Aorta (tissue), 5 donors: ENCODE measurements around the gene TMEM253. TPM values are rescaled to one million over a fixed set of nuclear protein-coding genes. Genes with fewer than 3 reads are reported as not detected.

Experiments used
- ATAC-seq: fragments of 200-7000 bp; cut with Tn5 transposase; one replicate; pipeline ENCODE4 v1.9.1; 2022; ENCODE audit warnings: moderate library complexity; ENCODE audit not compliant: low FRiP score
- DNase-seq, 2 donors: peaks; one replicate each; pipeline ENCODE4 v3.0.0-alpha.2; 2020
- H3K27ac ChIP-seq, 2 donors: one replicate each; pipeline ENCODE4 v1.5.1; 2013; ENCODE audit warnings: low read length in 2 of 2, mild to moderate bottlenecking in 2 of 2, moderate library complexity in 2 of 2, control low read depth in 1 of 2, inconsistent platforms in 1 of 2, low read depth in 1 of 2
- H3K27me3 ChIP-seq, 2 donors: one replicate each; pipeline ENCODE4 v1.6.1; 2013; ENCODE audit warnings: control low read depth in 1 of 2, low read length in 1 of 2, mild to moderate bottlenecking in 1 of 2, moderate library complexity in 1 of 2; ENCODE audit not compliant: insufficient read depth in 2 of 2, control insufficient read depth in 1 of 2
- H3K36me3 ChIP-seq, 2 donors: one replicate each; pipeline ENCODE4 v1.6.1; 2013; ENCODE audit warnings: control low read depth in 1 of 2, low read length in 1 of 2, mild to moderate bottlenecking in 1 of 2; ENCODE audit not compliant: insufficient read depth in 2 of 2, control insufficient read depth in 1 of 2
- H3K4me1 ChIP-seq, 2 donors: one replicate each; pipeline ENCODE4 v1.6.1; 2013; ENCODE audit warnings: low read length in 2 of 2, control low read depth in 1 of 2, mild to moderate bottlenecking in 1 of 2, moderate library complexity in 1 of 2; ENCODE audit not compliant: insufficient read depth in 2 of 2, control insufficient read depth in 1 of 2
- H3K4me3 ChIP-seq, 2 donors: one replicate each; pipeline ENCODE4 v1.5.1; 2013; ENCODE audit warnings: low read length in 2 of 2, control low read depth in 1 of 2, mild to moderate bottlenecking in 1 of 2
- H3K9me3 ChIP-seq: one replicate; pipeline ENCODE4 v1.6.1; 2013; ENCODE audit warnings: mild to moderate bottlenecking, low read length; ENCODE audit not compliant: control insufficient read depth
- WGBS, 2 donors: extraction: QIAGEN DNeasy Blood & Tissue Kit; methylation state at CpG; one replicate each; pipeline ENCODE4 v1.1.7; 2013; 5-methylcytosine and 5-hydroxymethylcytosine counted together
- intact Hi-C, 2 donors: fragments of 100-400 bp; cut with DNase I; formaldehyde crosslinking; loops; one replicate each; pipeline versions ENCODE4 v1.14.2 to v1.15.0; 2022
- polyA plus RNA-seq, 2 donors: library from polyadenylated mRNA; stranded (reverse); fragments of 200-250 nt; gene quantifications; one replicate each; pipeline ENCODE4 v1.2.3, GENCODE V29; 2013
- total RNA-seq, 2 donors: library from RNA; stranded (reverse); fragmentation: NEBNext Ultra II Directional; extraction: Animal tissue kit (Norgen Biotek cat#: 25700); gene quantifications; one replicate each; pipeline ENCODE4 v1.2.1, GENCODE V29; 2021
- donor health status: healthy with polysubstance abuse.
- donor health status: Bipolar disorder and iron deficiency.
- donor health status: DM: no; HTN: no; CAD: no.
- donor health status: DM: no; HTN: no; CAD: no.
- donor health status: DM: yes; HTN: yes; CAD: no.

The TMEM253 gene
- total and polyA plus RNA-seq, 4 donors, result 0.64 to 6.4 TPM; not detected in 2

DNA sequence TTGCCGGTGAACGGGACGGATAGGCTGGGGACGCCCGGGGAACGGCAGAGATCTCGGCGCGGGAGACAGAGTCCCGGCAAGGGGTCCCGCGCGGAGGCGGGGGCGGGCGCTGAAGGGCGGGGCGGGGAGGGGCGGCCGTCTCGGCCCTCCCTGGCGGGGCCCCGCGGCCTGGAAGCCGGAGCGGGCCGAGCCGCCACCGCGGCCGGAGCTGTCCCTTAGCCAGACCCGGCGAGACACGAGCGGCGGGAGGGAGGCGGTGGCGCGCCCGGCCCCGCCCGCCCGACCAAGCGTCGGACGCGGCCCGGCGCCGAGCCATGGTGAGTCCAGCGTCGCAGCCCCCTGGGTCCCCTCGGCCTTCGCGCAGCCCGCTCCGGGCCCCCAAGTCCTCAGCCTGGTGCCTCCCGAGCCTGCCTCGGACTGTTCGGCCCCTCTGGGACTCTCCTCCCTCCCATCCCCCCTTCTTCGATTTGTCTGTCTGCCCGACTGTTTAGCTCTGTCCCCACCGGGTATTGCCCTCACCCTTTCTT, 30.7 kb upstream of the TMEM253 start, which contains the start of gene ARHGEF40:
Gene ARHGEF40 (plus strand): TSS at position 222 of the 527 bp plus-strand sequence. CDS start 93 bp downstream, at position 315.
- peak; percentile 75 to 91 for DNase-seq
- intact Hi-C loops, result loop anchor here in 1 of 2 donors (1.0 to 10.0 kb wide), 2 partner anchors 34 to 315 kb away; partner anchors contain the start of gene SUPT16H
- 0% methylated on average over 4 to 63 of the region's 63 CpGs for WGBS, 2 donors
- peak; percentile 81 for ATAC-seq
- Histone ChIP-seq H3K27ac (peak within 1 kb of the TSS in 1 of 2 donors; percentile 49), H3K27me3 (no peaks in the 10 kb centered on the region), H3K4me3 (peak within 1 kb of the TSS; percentile 51 to 63), H3K9me3 (no peaks in the 10 kb centered on the region), H3K36me3 (no peaks in the 10 kb centered on the region), H3K4me1 (no peaks in the 10 kb centered on the region)

DNA sequence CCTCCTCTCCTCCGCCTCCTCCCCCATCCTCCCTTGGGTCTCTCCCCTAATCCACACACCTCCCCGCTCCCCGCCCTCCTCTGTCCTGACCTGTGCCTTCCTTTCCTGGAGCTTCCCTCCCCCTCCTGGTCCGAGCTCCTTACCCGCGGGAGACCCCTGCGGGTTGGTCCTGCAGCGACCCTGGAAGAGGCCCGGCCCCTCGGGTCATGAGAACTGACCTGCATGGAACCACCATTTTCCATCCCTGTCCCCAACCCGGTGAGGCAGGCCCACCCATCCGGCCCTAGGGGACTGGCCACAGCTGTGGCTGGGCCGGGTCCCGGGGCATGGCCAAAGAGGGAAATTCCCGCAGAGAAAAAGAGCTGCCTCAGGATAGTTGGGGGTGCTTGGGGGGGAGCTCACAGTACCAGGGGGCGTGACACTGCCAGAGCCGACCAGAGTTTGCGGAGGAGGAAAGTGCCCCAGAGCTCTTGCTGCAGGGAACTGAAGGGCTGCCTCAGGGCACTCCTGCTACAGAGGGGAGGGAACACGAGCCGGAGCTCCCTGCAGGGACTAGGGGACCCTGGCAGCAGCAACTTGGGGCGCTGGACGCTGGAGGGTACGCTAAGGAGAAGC, 30.1 kb upstream of the TMEM253 start:
- 1 to 2% methylated on average over 22 to 23 of the region's 23 CpGs for WGBS, 2 donors
- H3K36me3 ChIP-seq, result peaks cover 0 to 2% of the 10 kb centered on the region in 2 donors
- ATAC-seq, result peak; percentile 55
- no peaks in the 10 kb centered on the region for H3K27me3 ChIP-seq
- peak overlapping the region; percentile 51 to 63 for H3K4me3 ChIP-seq
- peak; percentile 66 to 82 for DNase-seq
- no peaks in the 10 kb centered on the region for H3K9me3 ChIP-seq
- H3K27ac ChIP-seq, result peak overlapping the region in 1 of 2 donors; percentile 49
- intact Hi-C loops, result loop anchor here in 1 of 2 donors (1.0 to 10.0 kb wide), 2 partner anchors 34 to 314 kb away; partner anchors contain the start of gene SUPT16H
- no peaks in the 10 kb centered on the region for H3K4me1 ChIP-seq

DNA sequence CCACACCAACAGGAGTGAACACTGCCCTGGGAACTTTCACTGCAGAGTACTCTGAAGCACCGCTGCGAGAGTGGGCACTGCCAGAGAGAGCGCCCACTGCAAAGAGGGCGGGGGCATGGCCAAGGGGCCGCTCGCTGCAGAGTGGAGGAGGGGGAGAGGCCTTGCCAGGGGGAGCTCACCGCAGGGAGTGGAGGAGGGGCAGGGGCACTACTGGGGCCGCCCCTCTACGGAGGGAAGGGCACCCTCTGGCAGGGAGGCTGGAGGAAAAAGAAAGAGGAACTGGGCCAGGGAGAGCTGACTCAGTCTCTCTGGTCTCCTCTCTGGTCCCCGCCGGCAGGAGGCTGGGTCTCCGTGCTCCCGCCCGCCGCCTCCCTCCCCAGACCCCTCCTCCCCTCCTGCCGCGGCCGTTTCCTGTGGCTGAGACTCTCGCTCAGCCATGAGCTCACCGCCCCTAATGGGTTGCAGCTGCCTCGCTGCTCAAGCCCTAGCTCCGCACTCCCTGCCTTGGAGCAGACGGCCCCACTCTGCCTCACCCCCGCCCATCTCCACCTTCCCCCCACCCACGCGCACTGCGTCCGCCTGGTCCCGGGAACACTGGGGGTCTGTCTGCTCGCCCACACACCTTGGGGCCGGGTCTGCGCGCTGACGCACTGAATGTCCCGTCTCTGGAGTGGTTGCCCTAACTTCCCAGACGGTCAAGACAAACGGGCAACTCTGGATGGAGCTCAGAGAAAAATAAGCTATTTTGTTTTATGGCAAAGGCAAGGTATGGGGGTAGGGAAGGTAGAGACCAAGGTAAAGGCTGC, 29.4 kb upstream of the TMEM253 start:
- Histone ChIP-seq H3K27me3 (no peaks in the 10 kb centered on the region), H3K27ac (peak overlapping the region; percentile 34 to 49), H3K4me1 (no peaks in the 10 kb centered on the region), H3K4me3 (peak overlapping the region; percentile 51 to 63), H3K36me3 (peaks cover 0 to 2% of the 10 kb centered on the region in 2 donors), H3K9me3 (no peaks in the 10 kb centered on the region)
- DNase-seq (peak; percentile 96), ATAC-seq (peak; percentile 88)
- intact Hi-C loops, result loop anchor here in 1 of 2 donors (10.0 kb wide), 1 partner anchor 313 kb away; the partner anchor contains the start of gene SUPT16H
- WGBS, 2 donors, result 0 to 1% methylated on average over 29 to 37 of the region's 37 CpGs

DNA sequence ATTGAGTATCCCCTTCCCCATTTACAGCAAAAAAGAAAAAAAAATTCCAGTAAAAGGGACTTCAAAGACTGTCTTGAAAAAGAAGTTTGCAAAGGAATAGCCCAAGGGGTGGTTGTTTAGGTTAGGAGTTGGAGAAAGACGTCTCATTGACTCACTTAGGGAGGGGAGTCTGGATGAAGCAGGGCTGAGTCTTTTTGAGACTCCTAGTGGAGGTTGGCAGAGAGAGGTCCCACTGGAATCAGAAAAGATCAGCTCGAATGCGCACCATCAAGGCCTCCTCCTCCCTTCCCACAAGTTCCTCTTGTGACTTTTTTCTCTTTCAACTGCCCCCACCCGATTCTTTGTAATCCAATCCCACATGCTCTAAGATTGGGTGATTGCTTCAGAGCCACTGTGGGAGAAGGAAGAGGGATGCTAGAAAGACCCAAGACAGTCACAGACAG, 28.8 kb upstream of the TMEM253 start:
- H3K4me3 ChIP-seq, result peak overlapping the region in 1 of 2 donors; percentile 51
- intact Hi-C loops, result loop anchor here in 1 of 2 donors (10.0 kb wide), 1 partner anchor 313 kb away; the partner anchor contains the start of gene SUPT16H
- no peaks in the 10 kb centered on the region for H3K4me1 ChIP-seq
- H3K9me3 ChIP-seq, result no peaks in the 10 kb centered on the region
- no peaks in the 10 kb centered on the region for H3K27me3 ChIP-seq
- peak overlapping the region; percentile 34 to 37 for H3K27ac ChIP-seq
- ATAC-seq (no peak), DNase-seq (no peak)
- H3K36me3 ChIP-seq, result peaks cover 0 to 2% of the 10 kb centered on the region in 2 donors
- WGBS, 2 donors, result 0 to 2% methylated on average over 4 of the region's 4 CpGs

DNA sequence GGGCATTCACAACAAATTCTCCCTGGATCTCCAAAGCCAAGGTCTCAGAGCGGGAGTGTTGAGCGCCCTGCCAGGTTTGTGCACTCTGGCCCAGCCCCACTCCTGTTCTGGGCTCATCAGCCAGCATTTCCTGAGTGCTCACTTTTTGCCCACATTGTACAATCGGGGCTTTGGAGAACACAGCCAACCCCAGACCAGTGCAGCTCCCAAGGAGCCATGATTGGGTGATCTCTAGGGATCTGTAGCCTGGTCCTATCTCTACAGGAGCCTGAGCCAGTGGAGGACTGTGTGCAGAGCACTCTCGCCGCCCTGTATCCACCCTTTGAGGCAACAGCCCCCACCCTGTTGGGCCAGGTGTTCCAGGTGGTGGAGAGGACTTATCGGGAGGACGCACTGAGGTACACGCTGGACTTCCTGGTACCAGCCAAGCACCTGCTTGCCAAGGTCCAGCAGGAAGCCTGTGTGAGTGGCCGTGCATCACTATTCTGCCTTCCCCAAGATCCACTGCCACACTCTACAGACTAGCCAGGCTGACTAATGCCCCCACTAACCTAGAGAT, 28.0 kb upstream of the TMEM253 start:
- Histone ChIP-seq H3K36me3 (peaks cover 0 to 2% of the 10 kb centered on the region in 2 donors), H3K27me3 (no peaks in the 10 kb centered on the region), H3K9me3 (no peaks in the 10 kb centered on the region), H3K27ac (no peak overlapping the region), H3K4me1 (no peaks in the 10 kb centered on the region), H3K4me3 (no peak overlapping the region)
- intact Hi-C loops, result loop anchor here in 1 of 2 donors (10.0 kb wide), 1 partner anchor 312 kb away; the partner anchor contains the start of gene SUPT16H
- WGBS, 2 donors, result 74 to 81% methylated on average over 9 of the region's 9 CpGs
- DNase-seq, result no peak
- no peak for ATAC-seq

DNA sequence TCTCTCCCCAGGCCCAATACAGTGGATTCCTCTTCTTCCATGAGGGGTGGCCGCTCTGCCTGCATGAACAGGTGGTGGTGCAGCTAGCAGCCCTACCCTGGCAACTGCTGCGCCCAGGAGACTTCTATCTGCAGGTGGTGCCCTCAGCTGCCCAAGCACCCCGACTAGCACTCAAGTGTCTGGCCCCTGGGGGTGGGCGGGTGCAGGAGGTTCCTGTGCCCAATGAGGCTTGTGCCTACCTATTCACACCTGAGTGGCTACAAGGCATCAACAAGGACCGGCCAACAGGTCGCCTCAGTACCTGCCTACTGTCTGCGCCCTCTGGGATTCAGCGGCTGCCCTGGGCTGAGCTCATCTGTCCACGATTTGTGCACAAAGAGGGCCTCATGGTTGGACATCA, 26.9 kb upstream of the TMEM253 start:
- H3K4me1 ChIP-seq, result no peaks in the 10 kb centered on the region
- H3K27ac ChIP-seq, result no peak overlapping the region
- H3K27me3 ChIP-seq, result no peaks in the 10 kb centered on the region
- H3K9me3 ChIP-seq, result no peaks in the 10 kb centered on the region
- no peak overlapping the region for H3K4me3 ChIP-seq
- intact Hi-C loops, result loop anchor here in 1 of 2 donors (10.0 kb wide), 1 partner anchor 311 kb away; the partner anchor contains the start of gene SUPT16H
- peaks cover 0 to 2% of the 10 kb centered on the region in 2 donors for H3K36me3 ChIP-seq
- ATAC-seq (no peak), DNase-seq (no peak)
- 89 to 92% methylated on average over 9 of the region's 9 CpGs for WGBS, 2 donors

DNA sequence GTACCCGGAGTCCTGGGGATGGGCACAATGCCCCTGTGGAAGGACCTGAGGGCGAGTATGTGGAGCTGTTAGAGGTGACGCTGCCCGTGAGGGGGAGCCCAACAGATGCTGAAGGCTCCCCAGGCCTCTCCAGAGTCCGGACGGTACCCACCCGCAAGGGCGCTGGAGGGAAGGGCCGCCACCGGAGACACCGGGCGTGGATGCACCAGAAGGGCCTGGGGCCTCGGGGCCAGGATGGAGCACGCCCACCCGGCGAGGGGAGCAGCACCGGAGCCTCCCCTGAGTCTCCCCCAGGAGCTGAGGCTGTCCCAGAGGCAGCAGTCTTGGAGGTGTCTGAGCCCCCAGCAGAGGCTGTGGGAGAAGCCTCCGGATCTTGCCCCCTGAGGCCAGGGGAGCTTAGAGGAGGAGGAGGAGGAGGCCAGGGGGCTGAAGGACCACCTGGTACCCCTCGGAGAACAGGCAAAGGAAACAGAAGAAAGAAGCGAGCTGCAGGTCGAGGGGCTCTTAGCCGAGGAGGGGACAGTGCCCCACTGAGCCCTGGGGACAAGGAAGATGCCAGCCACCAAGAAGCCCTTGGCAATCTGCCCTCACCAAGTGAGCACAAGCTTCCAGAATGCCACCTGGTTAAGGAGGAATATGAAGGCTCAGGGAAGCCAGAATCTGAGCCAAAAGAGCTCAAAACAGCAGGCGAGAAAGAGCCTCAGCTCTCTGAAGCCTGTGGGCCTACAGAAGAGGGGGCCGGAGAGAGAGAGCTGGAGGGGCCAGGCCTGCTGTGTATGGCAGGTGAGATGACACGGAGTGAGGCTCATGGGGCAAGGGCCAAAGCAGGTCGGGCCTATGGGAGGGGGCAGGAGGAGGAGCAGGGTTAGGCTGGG, 26.2 kb upstream of the TMEM253 start:
- no peak overlapping the region for H3K27ac ChIP-seq
- 86 to 87% methylated on average over 26 of the region's 26 CpGs for WGBS, 2 donors

More for the DNA sequence above, 26.2 kb upstream of the TMEM253 start:
- DNase-seq, result no peak
- no peaks in the 10 kb centered on the region for H3K27me3 ChIP-seq
- H3K9me3 ChIP-seq, result no peaks in the 10 kb centered on the region
- intact Hi-C loops, result loop anchor here in 1 of 2 donors (10.0 kb wide), 1 partner anchor 310 kb away; the partner anchor contains the start of gene SUPT16H
- H3K36me3 ChIP-seq, result peaks cover 0 to 2% of the 10 kb centered on the region in 2 donors
- no peak overlapping the region for H3K4me3 ChIP-seq
- no peaks in the 10 kb centered on the region for H3K4me1 ChIP-seq
- ATAC-seq, result no peak
